ENCODE data around the gene TSC2.

TSC2 gene

DNA sequence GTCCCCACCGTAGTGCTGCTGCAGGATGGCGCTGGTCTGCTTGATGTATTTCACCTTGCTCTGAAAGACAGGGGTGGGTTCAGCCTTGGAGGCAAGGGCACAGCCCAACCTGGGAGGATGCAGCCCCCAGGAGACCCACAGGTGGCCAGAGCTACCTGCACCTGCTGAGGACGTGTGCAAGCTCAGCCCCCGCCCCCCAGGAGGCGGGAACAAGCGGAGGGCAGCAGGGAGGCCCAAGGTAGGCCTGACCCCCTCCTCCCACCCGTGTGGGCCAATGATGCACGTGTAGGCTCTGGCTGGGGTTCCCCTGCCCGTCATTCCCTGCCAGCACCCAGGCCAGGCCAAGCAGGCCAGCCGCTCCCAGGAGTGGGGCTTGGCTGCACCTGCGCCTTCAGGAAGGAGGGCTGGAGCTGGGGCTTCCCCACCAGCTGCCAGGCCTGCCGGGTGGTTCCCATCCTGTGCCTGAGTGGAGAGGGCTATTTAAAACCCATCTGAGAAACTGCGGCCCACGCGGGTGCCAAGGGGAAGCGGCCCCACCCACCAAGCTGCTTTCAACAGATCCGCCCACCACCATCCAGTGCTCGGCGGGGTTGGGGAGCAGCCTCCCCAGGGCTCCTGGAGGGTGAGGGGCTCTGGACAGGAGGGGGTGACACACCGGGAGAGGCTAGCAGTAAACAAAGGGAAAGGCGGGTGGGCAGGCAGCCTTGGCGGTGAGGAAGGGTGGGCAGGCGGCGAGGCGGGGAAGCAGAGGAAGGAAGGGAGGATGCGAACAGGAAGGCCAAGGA lies 3.9 kb upstream of the TSC2 start:
- peak; percentile 41 to 82 (median 63) for DNase-seq

DNA sequence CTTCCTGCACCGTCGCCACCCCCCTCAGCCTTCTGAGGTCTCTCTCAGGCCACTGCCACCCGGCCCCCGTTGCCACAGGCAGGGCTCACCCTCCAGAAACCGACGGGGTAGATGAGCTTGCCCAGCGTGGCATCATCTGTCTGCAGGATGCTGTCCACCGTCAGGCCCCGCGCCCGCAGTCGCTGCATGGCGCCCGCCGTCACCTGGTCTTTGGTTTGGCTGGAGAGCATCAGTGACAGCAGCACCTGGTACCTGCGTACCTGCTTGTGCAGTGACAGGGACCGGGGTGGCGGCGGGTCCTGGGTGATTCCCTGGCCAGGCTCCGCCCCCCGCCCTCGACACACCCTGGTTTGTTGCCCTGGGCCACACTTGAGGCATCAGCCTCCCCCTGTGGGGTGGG lies 3.2 kb upstream of the TSC2 start:
- peak in 1 of 3 experiments; percentile 44 for DNase-seq

DNA sequence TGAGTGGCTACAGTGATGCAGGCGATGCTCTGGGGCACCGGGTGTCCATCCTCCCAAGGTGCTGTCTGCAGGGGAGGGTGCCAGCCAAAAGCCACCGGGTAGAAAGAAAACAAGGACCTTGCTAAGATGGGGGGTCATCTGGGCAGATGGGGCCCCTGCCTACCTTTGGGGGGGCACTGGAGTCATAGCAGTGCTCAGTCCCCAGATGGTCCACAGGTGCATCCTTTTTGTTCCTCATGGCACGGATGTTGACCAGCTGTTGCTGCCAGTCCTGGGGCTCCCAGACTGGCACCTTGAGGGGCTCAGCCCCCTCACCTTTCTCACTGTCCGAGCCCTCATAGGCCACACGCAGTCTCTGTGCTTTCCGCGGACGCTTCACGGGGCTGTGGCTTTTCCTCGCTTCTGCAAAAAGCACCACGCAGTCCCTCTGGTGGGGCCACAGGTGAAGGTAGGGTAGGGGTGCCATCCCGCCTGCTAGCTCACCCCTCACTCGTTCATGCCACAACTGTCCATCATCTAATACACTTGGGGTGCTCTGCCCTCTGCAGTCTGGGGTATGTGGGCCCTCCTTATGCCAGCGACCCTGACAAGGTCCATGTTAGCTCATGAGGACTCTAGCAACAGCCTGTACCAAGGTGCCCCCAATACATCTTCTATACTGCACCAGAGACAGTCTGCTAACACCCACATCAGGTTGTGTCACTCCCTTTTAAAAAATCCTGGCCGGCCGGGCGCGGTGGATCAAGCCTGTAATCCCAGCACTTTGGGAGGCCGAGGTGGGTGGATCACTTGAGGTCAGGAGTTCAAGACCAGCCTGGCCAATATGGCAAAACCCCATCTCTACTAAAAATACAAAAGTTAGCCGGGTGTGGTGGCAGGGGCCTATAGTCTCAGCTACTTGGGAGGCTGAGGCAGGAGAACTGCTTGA lies 1.6 kb upstream of the TSC2 start:
- no peak for DNase-seq

DNA sequence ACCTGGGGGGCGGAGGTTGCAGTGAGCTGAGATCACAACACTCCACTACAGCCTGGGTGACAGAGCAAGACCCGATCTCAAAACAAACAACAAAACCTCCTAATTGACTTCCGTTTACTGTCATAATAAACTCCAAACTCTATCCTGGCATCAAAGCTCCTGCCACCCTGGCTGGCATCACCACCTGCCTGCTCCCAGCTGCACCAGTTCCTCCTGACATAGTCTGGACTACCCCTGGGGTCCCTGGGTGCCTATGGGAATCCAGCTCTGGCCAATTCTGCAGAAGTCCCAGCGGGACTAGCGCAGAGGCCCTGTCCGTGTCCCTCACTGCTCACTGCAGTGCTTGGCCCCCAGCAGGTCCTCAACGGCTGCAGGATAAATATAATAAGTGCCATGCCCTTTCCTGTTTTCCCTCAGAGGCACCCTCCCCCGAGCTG lies 874 bp upstream of the TSC2 start:
- no peak for DNase-seq

DNA sequence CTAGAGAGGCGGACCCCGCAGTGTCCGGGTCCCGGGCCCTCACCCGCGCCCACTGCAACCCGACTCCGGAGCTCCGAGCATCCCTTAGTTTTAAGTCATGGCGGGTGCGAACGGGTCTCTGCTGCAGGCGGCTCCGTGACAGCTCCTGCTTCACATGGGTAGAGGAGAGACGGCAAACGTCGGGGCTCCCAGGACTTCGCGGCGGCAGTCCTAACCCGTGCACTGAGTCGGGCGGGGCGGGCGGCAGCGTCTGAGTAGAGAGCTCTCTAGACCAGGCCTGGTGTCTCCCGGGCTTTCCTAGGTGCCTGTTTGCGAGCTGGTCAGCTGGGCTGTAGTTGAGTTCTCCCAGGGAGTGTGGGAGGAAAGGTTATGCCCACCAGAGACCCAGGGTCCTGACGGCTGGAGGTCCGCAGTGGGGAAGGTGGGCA lies 345 bp downstream of the TSC2 start:
- no peak for DNase-seq

DNA sequence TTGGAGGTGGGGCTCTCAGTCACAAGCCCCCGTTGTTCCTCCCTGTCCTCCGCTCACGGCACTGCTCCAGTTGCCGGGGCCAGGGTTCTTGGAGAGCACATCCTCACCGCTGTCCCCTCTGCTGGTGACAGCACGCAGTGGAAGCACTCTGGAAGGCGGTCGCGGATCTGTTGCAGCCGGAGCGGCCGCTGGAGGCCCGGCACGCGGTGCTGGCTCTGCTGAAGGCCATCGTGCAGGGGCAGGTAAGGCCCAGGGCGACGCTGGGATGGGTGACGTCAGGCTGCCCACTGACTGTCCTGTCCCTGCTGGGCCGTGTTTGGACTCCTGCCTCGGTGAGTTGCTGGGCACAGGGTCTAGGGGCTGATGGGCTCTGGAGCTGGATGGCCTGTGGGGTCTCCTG lies 5.4 kb downstream of the TSC2 start:
- no peak for DNase-seq

DNA sequence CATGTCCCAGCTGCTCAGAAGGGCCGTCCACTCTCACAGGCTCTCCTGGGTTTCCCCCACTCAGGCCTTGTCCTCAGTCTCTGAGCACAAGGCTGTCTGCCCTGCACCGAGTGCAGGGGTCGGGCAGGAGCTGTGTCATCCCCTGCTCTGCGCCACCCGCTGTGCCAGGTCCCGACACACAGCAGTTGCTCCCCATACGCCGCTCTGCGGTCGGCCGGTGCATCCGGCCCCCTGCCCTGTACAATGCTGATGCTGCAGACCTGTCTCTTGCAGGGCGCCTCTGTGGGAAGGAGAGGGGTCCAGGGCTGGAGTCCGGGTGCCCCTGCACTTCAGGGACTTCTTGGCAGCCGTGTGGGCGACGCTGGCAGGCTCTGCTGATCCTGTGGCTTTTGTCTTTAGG lies 6.1 kb downstream of the TSC2 start:
- DNase-seq, result no peak

DNA sequence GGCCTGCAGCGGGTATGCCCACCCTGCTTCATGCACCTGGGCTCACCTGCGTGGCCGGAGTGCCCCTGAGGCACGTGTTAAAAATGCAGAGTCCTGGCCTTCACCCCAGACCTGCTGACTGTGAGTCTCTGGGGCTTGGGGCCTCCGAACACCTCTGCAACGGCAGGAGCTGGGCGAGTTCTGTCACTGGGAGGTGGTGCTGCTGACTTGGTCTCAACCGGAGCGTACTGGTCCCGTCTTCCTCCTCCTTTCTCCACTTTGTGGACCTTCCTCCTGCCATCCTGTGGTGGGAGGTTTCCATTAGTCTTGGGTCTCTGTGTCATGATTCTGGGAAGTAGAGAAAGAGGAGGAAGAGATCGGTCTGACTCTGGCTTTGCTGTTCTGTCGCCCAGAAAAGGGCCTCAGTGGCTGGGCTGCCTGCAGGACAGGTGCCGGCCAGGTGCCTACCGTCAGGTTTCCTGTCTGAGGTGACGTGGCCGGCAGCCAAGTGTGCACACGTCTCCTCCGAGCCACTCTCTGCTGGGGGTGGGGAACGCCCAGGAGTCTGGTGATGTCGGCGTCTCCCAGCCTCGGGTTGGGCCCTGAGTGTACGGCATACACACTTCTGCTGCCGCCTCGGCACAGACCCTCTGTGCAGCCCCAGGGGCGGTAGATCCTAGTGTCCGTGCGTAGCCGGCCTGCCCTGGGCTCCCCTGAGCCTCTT lies 6.9 kb downstream of the TSC2 start:
- DNase-seq, result peak; percentile 77 to 97 (median 80)

DNA sequence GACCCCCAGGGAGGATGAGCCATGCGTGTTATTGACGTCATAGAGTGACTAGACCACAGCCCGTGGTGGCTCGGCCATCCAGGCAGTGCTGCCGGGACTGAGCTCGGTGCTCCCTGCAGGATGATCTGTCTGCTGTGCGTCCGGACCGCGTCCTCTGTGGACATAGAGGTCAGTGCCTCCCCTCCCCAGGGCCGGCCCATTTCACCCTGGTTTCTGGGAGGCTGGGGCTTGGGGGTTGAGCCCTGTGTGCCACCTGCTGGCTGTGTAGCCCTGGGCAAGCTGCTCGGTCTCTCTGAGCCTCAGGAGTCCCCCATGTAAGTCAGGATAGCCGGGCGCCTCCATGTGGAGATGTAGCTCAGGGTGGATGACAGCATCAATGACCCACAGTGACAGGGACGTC lies 8.3 kb downstream of the TSC2 start:
- peak in 2 of 3 experiments; percentile 63 to 84 for DNase-seq

DNA sequence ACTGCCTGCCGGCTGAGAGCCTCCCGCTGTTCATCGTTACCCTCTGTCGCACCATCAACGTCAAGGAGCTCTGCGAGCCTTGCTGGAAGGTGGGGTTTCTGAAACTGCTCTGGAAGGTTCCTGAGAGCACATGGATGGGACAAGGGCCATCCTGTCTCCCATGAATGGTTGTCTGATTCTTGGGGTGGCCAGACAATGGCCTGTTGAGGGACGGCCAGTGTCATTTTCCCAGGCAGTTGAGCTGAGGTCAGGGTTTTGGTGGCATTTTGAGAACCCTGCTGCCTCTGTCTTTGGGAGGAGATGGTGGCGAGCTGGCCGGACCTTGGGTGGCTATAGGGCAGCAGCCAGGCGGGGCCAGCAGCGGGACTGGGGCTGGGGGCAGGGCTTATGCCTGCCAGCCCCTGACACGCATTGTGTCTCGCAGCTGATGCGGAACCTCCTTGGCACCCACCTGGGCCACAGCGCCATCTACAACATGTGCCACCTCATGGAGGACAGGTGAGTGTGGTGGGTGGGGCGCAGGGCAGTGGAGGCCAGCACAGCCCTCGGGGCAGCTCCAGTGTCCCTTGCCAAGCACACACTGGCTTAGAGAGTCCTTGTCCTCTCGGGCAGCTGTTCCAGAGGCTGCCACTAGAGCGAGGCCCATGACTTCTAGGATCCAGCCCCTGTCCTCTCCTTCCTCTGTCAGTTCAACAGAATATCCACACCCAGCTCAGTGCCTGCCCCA lies 9.1 kb downstream of the TSC2 start:
- peak in 2 of 3 experiments; percentile 15 to 89 for DNase-seq

DNA sequence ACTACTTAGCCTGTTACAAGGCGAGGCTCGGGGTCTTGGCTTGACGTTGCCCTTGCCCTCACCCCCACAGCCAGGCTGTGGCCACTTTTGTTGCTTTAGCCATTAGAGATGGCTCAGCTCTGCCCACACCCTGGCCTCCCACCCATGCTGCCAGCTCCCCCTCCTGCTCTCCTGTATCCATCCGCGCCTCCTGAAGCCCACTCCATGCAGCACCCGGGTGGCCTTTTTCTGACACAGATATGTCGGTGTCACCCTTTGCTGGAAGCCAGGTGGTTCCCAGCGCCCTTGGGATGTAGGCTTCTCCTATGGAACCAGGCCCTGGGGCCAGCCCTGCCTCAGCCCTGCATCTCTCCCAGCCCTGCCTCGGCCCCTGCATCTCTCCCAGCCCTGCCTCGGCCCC lies 9.7 kb downstream of the TSC2 start:
- DNase-seq, result no peak

DNA sequence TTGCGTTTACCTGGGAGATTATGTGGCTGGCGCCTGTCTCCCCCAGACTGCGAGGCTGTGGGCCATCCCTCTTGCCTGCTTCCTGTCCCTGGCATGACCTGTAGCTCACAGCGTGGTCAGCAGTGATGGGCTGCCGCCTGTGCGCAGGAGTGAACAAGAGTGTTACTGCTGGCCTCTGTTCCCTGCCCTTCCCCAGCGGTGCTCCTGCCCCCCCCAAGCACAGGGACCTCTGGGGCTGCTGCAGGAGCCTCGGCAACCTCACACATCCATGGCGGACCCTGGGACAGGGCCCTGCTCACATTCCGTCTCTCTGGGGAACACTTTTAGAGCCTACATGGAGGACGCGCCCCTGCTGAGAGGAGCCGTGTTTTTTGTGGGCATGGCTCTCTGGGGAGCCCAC lies 10.6 kb downstream of the TSC2 start:
- DNase-seq, result peak in 1 of 3 experiments; percentile 64

DNA sequence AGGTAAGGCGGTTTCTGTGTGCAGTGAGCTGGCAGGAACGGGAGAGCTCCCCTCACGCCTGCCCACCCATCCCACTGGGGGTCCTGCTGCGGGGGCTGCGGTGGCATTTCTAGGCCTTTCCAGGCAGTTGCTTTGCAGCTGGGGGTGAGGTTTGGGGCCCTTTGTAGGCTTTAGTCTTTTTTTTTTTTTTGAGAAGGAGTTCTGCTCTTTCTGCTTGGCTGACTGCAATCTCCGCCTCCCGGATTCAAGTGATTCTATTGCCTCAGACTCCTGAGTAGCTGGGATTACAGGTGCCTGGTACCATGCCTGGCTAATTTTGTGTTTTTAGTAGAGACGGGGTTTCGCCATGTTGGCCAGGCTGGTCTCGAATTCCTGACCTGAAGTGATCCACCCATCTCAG lies 11.1 kb downstream of the TSC2 start:
- peak in 1 of 3 experiments; percentile 82 for DNase-seq

DNA sequence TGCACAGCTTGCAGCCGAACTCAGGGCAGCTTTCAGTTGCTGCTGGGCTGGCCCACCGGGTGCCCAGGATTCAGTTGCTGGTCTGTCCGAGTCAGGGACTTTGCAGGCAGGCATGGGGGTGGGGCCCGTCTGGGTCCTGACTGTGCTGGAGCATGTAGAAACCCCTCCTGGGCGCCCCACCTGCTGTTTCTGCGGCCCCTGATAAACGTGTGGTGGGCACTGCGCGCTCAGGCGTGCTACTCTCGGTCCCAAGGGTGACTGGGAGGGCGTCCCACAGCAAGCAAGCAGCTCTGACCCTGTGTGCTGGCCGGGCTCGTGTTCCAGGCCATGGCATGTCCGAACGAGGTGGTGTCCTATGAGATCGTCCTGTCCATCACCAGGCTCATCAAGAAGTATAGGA lies 12.6 kb downstream of the TSC2 start:
- no peak for DNase-seq

DNA sequence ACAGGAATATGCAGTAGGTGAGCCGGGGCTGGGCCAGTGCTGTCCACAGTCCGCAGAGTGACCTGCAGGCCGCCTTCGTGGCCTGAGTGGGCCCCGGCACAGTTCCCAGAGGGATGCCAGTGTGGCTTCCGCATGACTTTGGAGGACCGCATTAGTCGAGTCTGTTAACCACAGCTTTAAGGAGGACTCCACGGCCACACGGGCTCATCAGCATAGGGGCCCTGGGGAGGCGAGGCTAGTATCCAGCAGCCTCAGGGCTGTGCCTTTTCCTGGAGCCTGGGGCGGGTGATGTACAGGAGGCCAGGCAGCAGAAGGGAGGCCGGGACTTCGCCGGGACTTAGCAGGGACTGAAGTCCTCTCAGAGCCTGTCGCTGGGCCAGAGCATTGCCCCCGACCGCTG lies 13.2 kb downstream of the TSC2 start:
- DNase-seq, result no peak

DNA sequence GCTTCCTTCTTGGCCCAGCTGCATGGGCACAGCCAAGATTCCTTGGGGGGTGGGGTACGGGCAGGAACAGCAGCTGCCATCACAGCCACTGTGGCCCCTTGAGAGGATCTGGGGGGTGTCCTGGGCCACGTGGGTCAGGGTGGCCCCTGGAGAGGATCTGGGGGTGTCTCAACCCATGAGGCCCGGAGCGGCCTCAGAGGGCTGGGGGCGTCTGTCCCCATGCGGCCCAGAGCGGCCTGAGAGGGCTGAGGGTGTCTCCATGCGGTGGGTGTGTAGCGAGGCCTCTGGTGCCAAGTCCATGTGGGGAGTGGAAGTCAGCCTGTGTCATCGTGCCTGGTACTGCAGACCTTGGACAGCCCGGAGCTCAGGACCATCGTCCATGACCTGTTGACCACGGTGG lies 13.7 kb downstream of the TSC2 start:
- DNase-seq, result no peak

DNA sequence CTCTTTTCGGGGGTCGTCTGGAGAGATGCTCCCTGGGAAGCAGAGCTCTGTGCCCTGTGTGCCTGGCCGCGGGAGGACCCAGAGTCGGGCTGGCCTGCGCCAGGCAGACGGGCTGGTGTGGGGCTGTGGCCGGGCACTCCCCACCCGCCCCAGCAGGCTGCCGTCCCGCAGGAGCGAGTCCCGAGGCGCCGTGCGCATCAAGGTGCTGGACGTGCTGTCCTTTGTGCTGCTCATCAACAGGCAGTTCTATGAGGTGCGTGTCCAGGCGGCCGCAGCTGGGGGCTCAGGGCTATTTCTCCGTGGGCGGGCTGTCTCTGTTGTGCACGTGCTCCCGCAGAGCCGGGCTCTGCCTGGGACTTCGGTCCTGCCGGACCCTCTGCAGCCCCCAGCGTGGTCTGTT lies 15.0 kb downstream of the TSC2 start:
- DNase-seq, result no peak

DNA sequence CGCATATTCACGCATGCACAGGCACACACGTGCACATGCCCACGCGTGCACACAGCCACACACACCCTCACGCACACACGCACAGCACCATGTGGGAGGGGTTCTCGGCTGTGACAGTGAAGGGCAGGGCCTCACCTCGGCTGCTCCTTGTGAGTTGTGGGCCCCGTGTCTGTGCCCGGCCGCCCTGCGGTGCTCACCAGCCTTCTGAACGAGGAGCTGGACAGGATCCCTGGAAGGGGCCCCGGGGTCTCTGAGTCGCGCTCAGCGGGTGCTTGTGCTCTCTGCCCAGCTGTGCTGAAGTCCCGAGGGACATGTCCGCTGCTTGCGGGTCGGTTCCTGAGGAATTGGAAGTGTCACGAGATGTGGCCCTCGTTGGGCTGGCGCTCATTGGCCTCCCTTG lies 16.1 kb downstream of the TSC2 start:
- DNase-seq, result no peak

DNA sequence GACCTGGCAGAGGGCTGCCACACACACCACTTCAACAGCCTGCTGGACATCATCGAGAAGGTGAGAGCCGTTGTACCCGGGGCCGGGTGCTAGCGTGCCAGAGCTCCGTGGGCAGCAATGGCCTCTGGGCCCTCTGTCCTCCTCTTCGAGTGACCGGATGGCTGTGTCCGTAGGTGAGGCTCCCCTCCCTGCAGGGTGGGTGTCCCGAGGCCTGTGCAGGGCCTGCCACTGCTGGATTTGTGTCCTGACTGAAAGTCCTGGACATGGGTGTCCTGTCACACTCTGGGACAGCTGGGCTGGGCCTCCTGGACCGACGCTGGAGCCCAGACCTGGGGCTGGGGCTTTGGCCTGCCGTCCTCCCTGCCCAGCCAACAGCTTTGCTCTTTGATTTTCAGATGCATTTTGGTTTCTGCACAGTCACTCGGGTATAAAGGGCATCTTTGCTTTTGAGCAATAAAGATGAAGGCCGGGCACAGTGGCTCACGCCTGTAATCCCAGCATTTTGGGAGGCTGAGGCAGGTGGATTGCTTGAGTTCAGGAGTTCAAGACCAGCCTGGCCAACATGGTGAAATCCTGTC lies 16.7 kb downstream of the TSC2 start:
- DNase-seq, result no peak

DNA sequence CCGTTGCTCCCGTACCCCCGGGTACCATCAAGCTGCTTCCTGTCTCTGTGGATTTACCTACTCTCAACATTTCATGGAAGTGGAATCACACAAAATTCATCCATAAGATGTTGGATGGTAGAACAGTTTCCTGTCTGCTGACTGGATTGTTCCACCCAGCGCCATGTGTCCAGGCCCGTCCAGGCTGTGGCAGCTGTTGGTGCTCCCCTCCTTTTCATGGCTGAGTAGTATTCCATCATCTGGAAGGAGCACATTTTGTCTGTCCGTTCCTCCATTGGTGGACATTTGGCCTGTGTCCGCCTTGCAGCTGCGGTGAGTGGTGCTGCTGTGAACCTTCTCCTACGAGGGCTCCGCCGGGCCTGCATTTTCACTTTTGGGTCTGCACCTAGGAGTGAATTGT lies 18.4 kb downstream of the TSC2 start:
- DNase-seq, result no peak

DNA sequence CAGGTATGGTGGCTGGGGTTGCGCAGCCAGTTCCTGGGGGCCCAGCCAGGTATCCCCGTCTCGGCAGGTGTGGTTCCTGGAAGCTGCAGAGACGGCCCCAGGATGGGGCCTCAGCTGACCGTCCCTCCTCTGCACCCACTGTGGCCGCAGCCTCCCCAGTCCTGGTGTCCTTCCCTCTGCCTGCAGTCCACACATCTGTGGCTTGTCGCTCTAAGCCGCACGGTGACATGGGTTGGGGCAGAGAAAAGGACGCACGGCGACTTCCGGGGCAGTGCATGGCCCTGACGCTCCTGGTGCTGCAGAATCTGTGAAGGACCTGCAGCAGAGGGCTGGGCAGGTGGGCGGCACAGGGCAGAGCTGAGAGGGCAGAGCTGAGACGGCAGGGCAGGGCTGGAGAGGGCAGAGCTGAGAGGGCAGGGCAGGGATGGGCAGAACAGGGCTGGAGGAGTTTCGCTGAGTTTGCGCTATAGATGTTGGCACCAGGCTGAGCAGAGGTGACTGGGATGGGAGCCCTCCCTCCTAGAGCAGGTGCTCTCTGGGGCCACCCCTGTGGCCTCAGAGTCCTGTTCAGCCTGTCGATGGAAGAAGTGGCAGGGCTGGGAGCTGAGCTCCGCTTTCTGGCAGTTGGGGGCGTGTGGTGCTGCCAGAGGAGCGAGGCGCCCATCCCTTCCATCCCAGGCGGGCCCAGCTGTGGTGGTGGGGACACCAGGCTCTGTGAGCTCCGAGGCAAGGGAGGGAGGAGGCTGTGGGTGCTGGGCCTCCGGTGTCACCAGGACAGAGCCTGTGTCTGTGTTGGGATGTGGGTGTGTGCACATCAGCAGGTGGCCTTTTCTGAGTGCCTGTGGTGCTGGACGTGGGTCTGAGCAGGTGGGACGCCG lies 23.0 kb downstream of the TSC2 start:
- DNase-seq, result no peak

All from NCI-H1417 (cell line).